GM18507 (cell line): ENCODE results near the gene RCOR1.
A peak's percentile ranks its signal among the peaks of the same experiment; 100 is the strongest.

Experiments used
- DNase-seq: peaks from one replicate; pipeline ENCODE4 v3.0.0; 2011; ENCODE audit warnings: low read depth; ENCODE audit not compliant: insufficient read length; ENCODE audit errors: extremely low spot score
- FAIRE-seq: peaks from 2 replicates; lab custom pipeline; 2011; peaks lifted over from hg19 to GRCh38; lab: Jason Lieb, UNC

The RCOR1 gene

GRCh38 chr14:102694530-102695166, 102.2 kb downstream of the RCOR1 start:
- DNase-seq (peak; percentile 54), FAIRE-seq (peak; percentile 82)

GRCh38 chr14:102695167-102695555, 102.7 kb downstream of the RCOR1 start:
- DNase-seq (no peak), FAIRE-seq (no peak)

- FAIRE-seq: no peak
- no peak for DNase-seq
Observed at GRCh38 chr14:102696332-102696731, 103.9 kb downstream of the RCOR1 start.

- FAIRE-seq: peak; percentile 9
- no peak for DNase-seq
Observed at GRCh38 chr14:102696856-102697495, 104.5 kb downstream of the RCOR1 start.

GRCh38 chr14:102697501-102697900, 105.1 kb downstream of the RCOR1 start:
- DNase-seq: no peak
- no peak for FAIRE-seq

- FAIRE-seq: no peak
- no peak for DNase-seq
Observed at GRCh38 chr14:102699416-102700110, 107.1 kb downstream of the RCOR1 start.

GRCh38 chr14:102708494-102708893, 116.0 kb downstream of the RCOR1 start:
- FAIRE-seq (peak; percentile 85), DNase-seq (peak; percentile 18)

GRCh38 chr14:102711207-102711606, 118.8 kb downstream of the RCOR1 start:
- FAIRE-seq (no peak), DNase-seq (no peak)

- no peak for DNase-seq
- no peak for FAIRE-seq
Observed at GRCh38 chr14:102711946-102712345, 119.5 kb downstream of the RCOR1 start.

GRCh38 chr14:102717276-102717675, 124.8 kb downstream of the RCOR1 start:
- no peak for FAIRE-seq
- no peak for DNase-seq

GRCh38 chr14:102722646-102723045, 130.2 kb downstream of the RCOR1 start:
- no peak for FAIRE-seq
- DNase-seq: no peak

- DNase-seq (no peak), FAIRE-seq (no peak)
Observed at GRCh38 chr14:102723650-102724049, 131.2 kb downstream of the RCOR1 start.

GRCh38 chr14:102726191-102726949, 133.9 kb downstream of the RCOR1 start:
- no peak for DNase-seq
- FAIRE-seq: no peak

- DNase-seq (no peak), FAIRE-seq (no peak)
Observed at GRCh38 chr14:102727336-102728095, 135.1 kb downstream of the RCOR1 start.

- FAIRE-seq (no peak), DNase-seq (no peak)
Observed at GRCh38 chr14:102728501-102728900, 136.1 kb downstream of the RCOR1 start.

- no peak for DNase-seq
- no peak for FAIRE-seq
Observed at GRCh38 chr14:102729268-102729667, 136.8 kb downstream of the RCOR1 start.

- FAIRE-seq (no peak), DNase-seq (no peak)
Observed at GRCh38 chr14:102729825-102730224, 137.4 kb downstream of the RCOR1 start.

- no peak for DNase-seq
- no peak for FAIRE-seq
Observed at GRCh38 chr14:102731101-102731870, 138.8 kb downstream of the RCOR1 start.
